ENCODE results near the gene ATP11B. TPM values are rescaled to one million over a fixed set of nuclear protein-coding genes. Genes with fewer than 3 reads are reported as not detected.

ATP11B gene
- total RNA-seq, 2 donors from 2014 or later = 30.1 to 125 TPM

GRCh38 chr3:182910936-182911781, 117.9 kb downstream of the ATP11B start:
- Histone ChIP-seq H3K4me3 (no peak overlapping the region), H3K27me3 (no peaks in the 10 kb centered on the region), H3K27ac (no peak overlapping the region), H3K4me1 (no peaks in the 10 kb centered on the region), H3K36me3 (replicated peaks in 1 of 2; ENCODE audit: insufficient read depth in 1 of 2, low read depth in 2 of 2) (peaks cover 0 to 10% of the 10 kb centered on the region in 2 donors), H3K9me3 (no peaks in the 10 kb centered on the region)
- ATAC-seq = no peak
- no peak for DNase-seq
- 85 to 87% methylated on average over 5 of the region's 5 CpGs for WGBS, 2 donors
- TF ChIP-seq POLR2A (IDR thresholded peaks at IDR 0.05) = no peak
- no peak for TF ChIP-seq CTCF (IDR thresholded peaks at IDR 0.05)
- intact Hi-C loops (cut with DNase I) = no loop called here

- no peak overlapping the region for H3K4me3 ChIP-seq
- peaks cover 0 to 10% of the 10 kb centered on the region in 2 donors for H3K36me3 ChIP-seq (replicated peaks in 1 of 2; ENCODE audit: insufficient read depth in 1 of 2, low read depth in 2 of 2)
- H3K4me1 ChIP-seq = no peaks in the 10 kb centered on the region
- H3K9me3 ChIP-seq = no peaks in the 10 kb centered on the region
- DNase-seq (no peak), ATAC-seq (no peak)
- H3K27me3 ChIP-seq = no peaks in the 10 kb centered on the region
- no peak for TF ChIP-seq POLR2A (IDR thresholded peaks at IDR 0.05)
- no peak for TF ChIP-seq CTCF (IDR thresholded peaks at IDR 0.05)
- no peak overlapping the region for H3K27ac ChIP-seq
- intact Hi-C loops (cut with DNase I) = no loop called here
- WGBS, 2 donors = 82 to 90% methylated on average over 5 of the region's 5 CpGs
Measured at GRCh38 chr3:182911782-182912111, 118.4 kb downstream of the ATP11B start.

GRCh38 chr3:182912474-182912873, 119.2 kb downstream of the ATP11B start:
- DNase-seq = no peak
- ATAC-seq = no peak
- H3K9me3 ChIP-seq = no peaks in the 10 kb centered on the region
- intact Hi-C loops (cut with DNase I) = no loop called here
- 79 to 85% methylated on average over 5 of the region's 5 CpGs for WGBS, 2 donors
- no peaks in the 10 kb centered on the region for H3K4me1 ChIP-seq
- no peak overlapping the region for H3K27ac ChIP-seq
- H3K36me3 ChIP-seq (replicated peaks in 1 of 2; ENCODE audit: insufficient read depth in 1 of 2, low read depth in 2 of 2) = peaks cover 0 to 10% of the 10 kb centered on the region in 2 donors
- H3K4me3 ChIP-seq = no peak overlapping the region
- H3K27me3 ChIP-seq = no peaks in the 10 kb centered on the region
- TF ChIP-seq POLR2A (IDR thresholded peaks at IDR 0.05) (no peak), CTCF (IDR thresholded peaks at IDR 0.05) (no peak)

GRCh38 chr3:182913889-182914288, 120.6 kb downstream of the ATP11B start:
- Histone ChIP-seq H3K4me3 (no peak overlapping the region), H3K27ac (no peak overlapping the region), H3K4me1 (no peaks in the 10 kb centered on the region), H3K9me3 (no peaks in the 10 kb centered on the region), H3K36me3 (replicated peaks in 1 of 2; ENCODE audit: insufficient read depth in 1 of 2, low read depth in 2 of 2) (peaks cover 0 to 10% of the 10 kb centered on the region in 2 donors), H3K27me3 (no peaks in the 10 kb centered on the region)
- 68 to 79% methylated on average over 4 of the region's 4 CpGs for WGBS, 2 donors
- ATAC-seq (no peak), DNase-seq (no peak)
- no peak for TF ChIP-seq POLR2A (IDR thresholded peaks at IDR 0.05)
- TF ChIP-seq CTCF (IDR thresholded peaks at IDR 0.05) = no peak
- intact Hi-C loops (cut with DNase I) = no loop called here

- WGBS, 2 donors = 88% methylated on average over 1 of the region's 1 CpG
- Histone ChIP-seq H3K4me1 (peaks cover 4% of the 10 kb centered on the region), H3K27ac (no peak overlapping the region), H3K27me3 (no peaks in the 10 kb centered on the region), H3K36me3 (replicated peaks in 1 of 2; ENCODE audit: insufficient read depth in 1 of 2, low read depth in 2 of 2) (peaks cover 0 to 10% of the 10 kb centered on the region in 2 donors), H3K9me3 (no peaks in the 10 kb centered on the region), H3K4me3 (no peak overlapping the region)
- no peak for DNase-seq
- TF ChIP-seq POLR2A (IDR thresholded peaks at IDR 0.05) = no peak
- TF ChIP-seq CTCF (IDR thresholded peaks at IDR 0.05) = no peak
- intact Hi-C loops (cut with DNase I) = no loop called here
- no peak for ATAC-seq
Measured at GRCh38 chr3:182914341-182914740, 121.0 kb downstream of the ATP11B start.

All from body of pancreas (tissue), 4 donors.